ENCODE results near the gene SAP30BP. TPM values are rescaled to one million over a fixed set of nuclear protein-coding genes. Genes with fewer than 3 reads are reported as not detected.
A peak's percentile ranks its signal among the peaks of the same experiment; 100 is the strongest.

SAP30BP gene
- total RNA-seq, 1 experiment from 2014 or later = 89.7 TPM

DNA sequence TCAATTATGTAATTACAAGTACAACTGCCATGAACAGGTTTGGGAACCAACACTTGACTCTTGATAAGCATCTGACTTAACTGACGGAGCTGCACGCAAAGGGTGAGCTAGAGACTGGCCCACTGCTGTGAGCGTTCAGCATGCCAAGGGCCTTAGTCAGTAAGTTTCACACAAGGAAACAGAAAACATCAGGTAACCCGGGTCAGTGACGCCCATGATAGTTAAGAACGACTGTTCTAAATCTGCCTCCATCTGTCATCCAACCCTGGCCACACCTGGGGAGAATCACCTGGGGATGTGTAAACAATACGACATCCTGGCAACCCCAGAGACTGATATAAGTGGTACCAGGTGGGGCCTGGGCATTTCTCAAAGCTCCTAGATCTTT, 21.6 kb upstream of the SAP30BP start:
- no peak overlapping the region for H3K23ac ChIP-seq (ENCODE audit: insufficient read length, low read depth, low read length)
- no peak overlapping the region for H4K91ac ChIP-seq (ENCODE audit: insufficient read length, low read depth, low read length)
- WGBS (ENCODE audit: extremely low coverage, insufficient read length, low lambda C conversion rate) = no CpG with 5 or more reads among the region's 7 CpGs
- H3K4me1 ChIP-seq (ENCODE audit: insufficient read depth, low read length) = peaks cover 7% of the 10 kb centered on the region; the same call in 1 of the 2 replicates
- no peak overlapping the region for H3K4ac ChIP-seq (ENCODE audit: low read depth, low read length)
- no peak overlapping the region for H3K9ac ChIP-seq (ENCODE audit: extremely low read depth, insufficient read length, low read length)
- Mint-ChIP-seq H3K9me3 (no peaks in the 10 kb centered on the region), H3K36me3 (ENCODE audit: insufficient read depth in 1 of 3, low read depth in 3 of 3) (peaks cover 15 to 22% (median 21%) of the 10 kb centered on the region in 3 experiments; a peak in 6 of 7 replicates), H3K4me1 (peaks cover 29 to 34% of the 10 kb centered on the region in 2 experiments), H3K4me3 (no peak overlapping the region), H3K27ac (peak overlapping the region in 2 of 3 experiments; percentile 62 to 83; a peak in 3 of 7 replicates), H3K27me3 (ENCODE audit: low read depth) (no peaks in the 10 kb centered on the region)
- H3T11ph ChIP-seq (ENCODE audit: low read length) = no peak overlapping the region
- H3K4me2 ChIP-seq (ENCODE audit: insufficient read depth, insufficient read length, low read length) = no peak overlapping the region
- H3K23me2 ChIP-seq (ENCODE audit: insufficient read length, low read depth, low read length, poor library complexity, severe bottlenecking) = no peaks in the 10 kb centered on the region
- no peak overlapping the region for H2BK120ac ChIP-seq (ENCODE audit: low read depth, low read length, poor library complexity, severe bottlenecking)
- H3K18ac ChIP-seq (ENCODE audit: insufficient read length, low read depth, low read length) = no peak overlapping the region
- H2AFZ ChIP-seq (ENCODE audit: low read length) = no peak overlapping the region
- H3K14ac ChIP-seq (ENCODE audit: insufficient read depth, low read length) = no peak overlapping the region
- no peak overlapping the region for H4K8ac ChIP-seq (replicated peaks; ENCODE audit: insufficient read length, low read depth, low read length)
- H3K27ac ChIP-seq (ENCODE audit: insufficient read length, low read depth, low read length) = no peak overlapping the region
- no peaks in the 10 kb centered on the region for H3K79me1 ChIP-seq (ENCODE audit: insufficient read depth, low read depth, low read length, poor library complexity, severe bottlenecking)
- H3K9me3 ChIP-seq (ENCODE audit: control insufficient read depth, low read depth, low read length) = no peaks in the 10 kb centered on the region
- no peak overlapping the region for H2BK12ac ChIP-seq (ENCODE audit: insufficient read length, low read depth, low read length)
- H2BK15ac ChIP-seq (ENCODE audit: low read depth, low read length) = no peak overlapping the region
- H4K20me1 ChIP-seq (ENCODE audit: control insufficient read depth, insufficient read depth, insufficient read length) = no peaks in the 10 kb centered on the region
- peak; percentile 47 for DNase-seq
- TF ChIP-seq, protein P1, sequence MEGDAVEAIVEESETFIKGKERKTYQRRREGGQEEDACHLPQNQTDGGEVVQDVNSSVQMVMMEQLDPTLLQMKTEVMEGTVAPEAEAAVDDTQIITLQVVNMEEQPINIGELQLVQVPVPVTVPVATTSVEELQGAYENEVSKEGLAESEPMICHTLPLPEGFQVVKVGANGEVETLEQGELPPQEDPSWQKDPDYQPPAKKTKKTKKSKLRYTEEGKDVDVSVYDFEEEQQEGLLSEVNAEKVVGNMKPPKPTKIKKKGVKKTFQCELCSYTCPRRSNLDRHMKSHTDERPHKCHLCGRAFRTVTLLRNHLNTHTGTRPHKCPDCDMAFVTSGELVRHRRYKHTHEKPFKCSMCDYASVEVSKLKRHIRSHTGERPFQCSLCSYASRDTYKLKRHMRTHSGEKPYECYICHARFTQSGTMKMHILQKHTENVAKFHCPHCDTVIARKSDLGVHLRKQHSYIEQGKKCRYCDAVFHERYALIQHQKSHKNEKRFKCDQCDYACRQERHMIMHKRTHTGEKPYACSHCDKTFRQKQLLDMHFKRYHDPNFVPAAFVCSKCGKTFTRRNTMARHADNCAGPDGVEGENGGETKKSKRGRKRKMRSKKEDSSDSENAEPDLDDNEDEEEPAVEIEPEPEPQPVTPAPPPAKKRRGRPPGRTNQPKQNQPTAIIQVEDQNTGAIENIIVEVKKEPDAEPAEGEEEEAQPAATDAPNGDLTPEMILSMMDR (conservative IDR thresholded peaks at IDR 0.05) = no peak
- H3K27me3 ChIP-seq (ENCODE audit: insufficient read depth, low read length) = no peaks in the 10 kb centered on the region
- H2BK20ac ChIP-seq (ENCODE audit: low read depth, low read length, poor library complexity, severe bottlenecking) = no peak overlapping the region
- H2BK5ac ChIP-seq (ENCODE audit: insufficient read length, low read length) = no peak overlapping the region
- no peak overlapping the region for H4K5ac ChIP-seq (ENCODE audit: insufficient read length, low read depth, low read length)
- no peaks in the 10 kb centered on the region for H3K79me2 ChIP-seq (ENCODE audit: insufficient read depth, low read length)
- no peak overlapping the region for H3K56ac ChIP-seq (ENCODE audit: insufficient read length, low read depth, low read length)
- H2AK5ac ChIP-seq (ENCODE audit: insufficient read length, low read length) = no peak overlapping the region

Data from H9 (cell line).